Adrenal gland (tissue), 5 donors: ENCODE measurements around the gene PYY.

Experiments used
- CTCF ChIP-seq, 6 experiments: fragments of 450-650 bp in 4 of 6; fragments of 200-600 bp in 2 of 6; sonication (generic) in 1 of 6; IDR thresholded peaks; 1 replicate in 5 of 6; 2 replicates in 1 of 6; pipeline versions ENCODE4 v1.5.1 to v1.8.0; 2016 to 2021; ENCODE audit warnings: antibody characterized with exemption in 6 of 6, mild to moderate bottlenecking in 2 of 6, moderate library complexity in 1 of 6
- POLR2A ChIP-seq, 2 donors: fragments of 450-650 bp; IDR thresholded peaks; one replicate each; pipeline ENCODE4 v1.6.1; 2017; ENCODE audit warnings: antibody characterized with exemption in 2 of 2, mild to moderate bottlenecking in 2 of 2, moderate library complexity in 1 of 2
- donor health status: DM: no; HTN: no; CAD: no.

GRCh38 chr17:43994272-43995149, 40.8 kb upstream of the PYY start:
- TF ChIP-seq CTCF (IDR thresholded peaks at IDR 0.05) (peak; percentile 79 to 94 (median 90)), POLR2A (IDR thresholded peaks at IDR 0.05) (no peak)
